VCaP (cell line): Measurements from ENCODE around the gene GPALPP1.
"Not testable (repeated sequence)": the region's sequence is repeated elsewhere in the genome, so short reads cannot be mapped to it uniquely, and the experiment has no call there.

Experiments used
- H3K27ac ChIP-seq: fragments of 450-650 bp; 2 replicates; pipeline ENCODE4 v1.5.1; 2017
- TF ChIP-seq, protein P1 (sequence below): fragments of 450-650 bp; conservative IDR thresholded peaks from 2 replicates; pipeline ENCODE4 v1.5.1; 2017; ENCODE audit warnings: mild to moderate bottlenecking, moderate library complexity

The GPALPP1 gene

DNA sequence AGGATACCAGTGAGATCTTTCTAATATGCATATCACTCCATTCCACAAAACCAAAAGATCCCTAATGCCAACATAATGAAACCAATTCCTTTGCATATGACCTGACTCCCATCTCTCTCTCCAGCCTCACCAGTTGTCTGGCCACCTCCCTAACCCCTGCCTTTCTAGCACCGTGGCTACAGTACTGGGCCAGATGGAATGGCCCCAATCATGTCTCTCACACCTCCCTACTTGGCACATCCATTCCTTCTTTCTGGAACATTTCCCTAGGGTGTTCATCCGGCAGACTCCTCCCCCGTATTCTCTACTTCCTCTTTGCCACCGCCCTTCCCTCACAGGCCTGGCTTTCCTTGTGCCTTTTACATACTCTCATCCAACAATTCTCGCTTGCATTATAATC, 62.0 kb downstream of the GPALPP1 start:
- H3K27ac ChIP-seq, result no peak overlapping the region

DNA sequence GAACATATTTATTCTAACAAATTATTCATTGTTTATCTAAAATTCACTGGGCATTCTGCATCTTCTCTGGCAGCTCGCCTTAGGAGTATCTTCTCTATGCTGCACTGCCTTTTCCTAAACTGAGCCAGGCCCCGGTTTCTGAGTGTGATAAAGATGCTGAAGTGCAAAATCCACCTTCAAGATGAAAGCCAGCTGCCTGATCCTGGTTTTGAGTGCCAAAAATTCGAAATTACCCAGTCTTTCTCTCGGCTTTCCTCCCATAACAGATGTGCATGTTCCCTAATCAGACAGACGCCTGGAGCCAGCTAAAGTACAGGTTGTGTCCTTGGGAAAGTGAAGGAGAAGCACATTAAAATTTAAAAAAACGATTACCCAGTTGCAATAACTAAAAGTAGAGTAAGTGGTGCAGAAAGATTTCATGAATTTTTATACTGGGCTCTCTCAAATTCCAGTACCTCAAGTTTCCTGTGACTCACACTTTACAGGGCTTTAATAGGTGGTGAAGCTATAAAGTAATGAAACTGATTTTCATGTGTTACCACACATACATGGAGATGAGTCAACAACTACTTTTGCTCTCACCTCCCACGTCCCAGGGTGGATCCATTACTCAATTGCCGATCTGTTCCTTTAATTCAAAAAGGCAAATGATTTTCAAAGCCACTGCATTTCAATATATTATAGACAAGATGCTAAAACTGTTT, 66.0 kb downstream of the GPALPP1 start:
- TF ChIP-seq, protein P1, sequence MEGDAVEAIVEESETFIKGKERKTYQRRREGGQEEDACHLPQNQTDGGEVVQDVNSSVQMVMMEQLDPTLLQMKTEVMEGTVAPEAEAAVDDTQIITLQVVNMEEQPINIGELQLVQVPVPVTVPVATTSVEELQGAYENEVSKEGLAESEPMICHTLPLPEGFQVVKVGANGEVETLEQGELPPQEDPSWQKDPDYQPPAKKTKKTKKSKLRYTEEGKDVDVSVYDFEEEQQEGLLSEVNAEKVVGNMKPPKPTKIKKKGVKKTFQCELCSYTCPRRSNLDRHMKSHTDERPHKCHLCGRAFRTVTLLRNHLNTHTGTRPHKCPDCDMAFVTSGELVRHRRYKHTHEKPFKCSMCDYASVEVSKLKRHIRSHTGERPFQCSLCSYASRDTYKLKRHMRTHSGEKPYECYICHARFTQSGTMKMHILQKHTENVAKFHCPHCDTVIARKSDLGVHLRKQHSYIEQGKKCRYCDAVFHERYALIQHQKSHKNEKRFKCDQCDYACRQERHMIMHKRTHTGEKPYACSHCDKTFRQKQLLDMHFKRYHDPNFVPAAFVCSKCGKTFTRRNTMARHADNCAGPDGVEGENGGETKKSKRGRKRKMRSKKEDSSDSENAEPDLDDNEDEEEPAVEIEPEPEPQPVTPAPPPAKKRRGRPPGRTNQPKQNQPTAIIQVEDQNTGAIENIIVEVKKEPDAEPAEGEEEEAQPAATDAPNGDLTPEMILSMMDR, result no peak
- H3K27ac ChIP-seq, result no peak overlapping the region

More for the DNA sequence above, 62.0 kb downstream of the GPALPP1 start:
- TF ChIP-seq, protein P1, result no peak

DNA sequence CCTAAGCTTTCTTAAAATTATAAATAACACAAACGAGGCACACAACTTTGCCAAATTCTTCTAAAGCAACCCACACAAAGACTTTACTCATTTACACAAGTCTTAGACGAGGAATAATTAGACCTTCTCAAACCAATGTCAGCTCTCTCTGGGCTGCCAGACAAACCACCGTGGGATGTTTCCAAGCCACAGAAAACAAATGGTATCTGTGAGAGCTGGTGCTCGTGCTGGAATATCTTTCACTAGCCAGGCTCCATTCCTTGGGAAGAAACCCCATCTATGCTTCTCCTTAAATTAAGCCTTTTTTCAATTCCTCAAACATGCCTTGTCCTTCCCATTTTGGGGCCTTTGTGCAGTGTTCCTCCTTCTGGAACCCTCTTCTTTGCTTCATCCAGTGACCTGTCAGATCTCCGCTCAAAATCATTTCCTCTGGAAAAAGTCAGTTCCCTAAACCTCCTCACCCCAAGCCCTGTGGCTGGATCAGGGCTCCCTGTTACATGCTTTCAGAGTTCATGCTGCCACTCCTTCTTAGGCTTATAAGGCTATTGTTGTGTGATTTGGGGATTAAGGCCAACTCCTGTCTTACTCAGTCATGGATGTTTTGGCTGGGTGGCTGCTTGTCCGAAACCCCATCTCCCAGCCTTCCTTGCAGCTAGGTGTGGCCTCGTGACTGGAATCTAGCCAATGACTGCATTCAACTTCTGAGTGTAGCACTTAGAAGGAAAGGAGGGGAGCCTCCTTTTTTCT, 66.7 kb downstream of the GPALPP1 start:
- TF ChIP-seq, protein P1, result no peak
- no peak overlapping the region for H3K27ac ChIP-seq

DNA sequence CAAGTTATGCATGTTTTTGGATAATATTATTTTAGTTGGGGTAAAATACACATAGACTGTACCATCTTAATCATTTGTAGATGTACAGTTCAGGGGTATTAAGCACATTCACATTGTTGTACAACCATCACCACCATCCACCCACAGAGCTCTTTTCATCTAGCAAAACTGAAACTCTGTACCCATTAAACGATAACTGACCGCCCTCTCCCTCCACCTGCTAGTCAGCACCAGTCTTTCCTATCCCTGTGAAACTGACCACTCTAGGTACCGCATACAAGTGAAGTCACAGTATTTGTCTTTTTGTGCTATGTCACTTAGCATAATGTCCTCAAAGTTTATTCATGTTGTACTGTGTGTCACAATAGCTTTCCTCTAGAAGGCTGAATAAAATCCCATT, 70.7 kb downstream of the GPALPP1 start:
- TF ChIP-seq, protein P1, result no peak
- H3K27ac ChIP-seq, result no peak overlapping the region

DNA sequence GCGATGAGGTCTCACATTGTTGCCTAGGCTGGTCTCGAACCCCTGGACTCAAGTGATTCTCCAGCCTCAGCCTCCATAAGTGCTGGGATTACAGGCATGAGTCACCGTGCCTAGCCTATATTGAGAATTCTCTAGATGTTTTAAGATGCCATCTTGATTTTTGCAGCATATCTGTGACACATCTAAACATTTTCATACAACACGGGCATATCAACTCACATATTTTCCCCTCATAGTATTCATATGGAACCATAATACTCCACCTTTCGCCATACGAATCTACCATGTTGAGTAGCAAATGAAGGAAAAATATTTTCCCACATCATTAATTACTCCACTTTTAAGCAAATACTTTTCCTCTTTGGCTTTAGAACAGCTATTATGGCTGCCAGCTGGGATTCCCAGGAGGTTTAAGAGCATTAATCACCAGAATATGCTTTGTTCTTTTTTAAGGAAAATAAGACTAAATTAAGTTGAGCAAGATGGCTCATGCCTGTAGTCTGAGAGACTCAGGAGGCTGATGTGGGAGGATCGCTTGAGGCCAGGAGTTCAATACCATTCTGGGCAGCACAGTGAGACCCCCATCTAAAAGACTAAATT, 74.0 kb downstream of the GPALPP1 start:
- no peak overlapping the region for H3K27ac ChIP-seq
- TF ChIP-seq, protein P1, result no peak

DNA sequence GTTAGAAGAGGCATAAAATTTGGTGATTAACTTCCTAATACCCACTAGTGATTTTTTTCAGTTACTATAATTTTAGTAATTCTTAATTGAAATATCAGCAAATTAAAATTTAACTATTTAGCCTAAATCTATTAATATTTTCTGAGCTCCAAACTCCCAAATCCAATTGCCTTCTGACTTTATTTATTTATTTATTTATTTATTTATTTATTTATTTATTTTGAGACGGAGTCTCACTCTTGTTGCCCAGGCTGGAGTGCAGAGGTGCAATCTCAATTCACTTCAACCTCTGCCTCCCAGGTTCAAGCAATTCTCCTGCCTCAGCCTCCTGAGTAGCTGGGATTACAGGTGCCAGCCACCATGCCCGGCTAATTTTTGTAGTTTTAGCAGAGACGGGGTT, 74.6 kb downstream of the GPALPP1 start:
- not testable (repeated sequence) for H3K27ac ChIP-seq

GRCh38 chr13:45064889-45065288, 75.6 kb downstream of the GPALPP1 start:
- no peak overlapping the region for H3K27ac ChIP-seq
- TF ChIP-seq, protein P1, result no peak
